ENCODE results near the gene GNAS-AS1. TPM values are rescaled to one million over a fixed set of nuclear protein-coding genes. Genes with fewer than 3 reads are reported as not detected.
A peak's percentile ranks its signal among the peaks of the same experiment; 100 is the strongest.

GNAS-AS1 gene
- total and polyA plus RNA-seq, 2 of the 8 experiments (the other 6 are each of a cell fraction or from before 2014, with no cell fraction given): 4.7 to 13.7 TPM

DNA sequence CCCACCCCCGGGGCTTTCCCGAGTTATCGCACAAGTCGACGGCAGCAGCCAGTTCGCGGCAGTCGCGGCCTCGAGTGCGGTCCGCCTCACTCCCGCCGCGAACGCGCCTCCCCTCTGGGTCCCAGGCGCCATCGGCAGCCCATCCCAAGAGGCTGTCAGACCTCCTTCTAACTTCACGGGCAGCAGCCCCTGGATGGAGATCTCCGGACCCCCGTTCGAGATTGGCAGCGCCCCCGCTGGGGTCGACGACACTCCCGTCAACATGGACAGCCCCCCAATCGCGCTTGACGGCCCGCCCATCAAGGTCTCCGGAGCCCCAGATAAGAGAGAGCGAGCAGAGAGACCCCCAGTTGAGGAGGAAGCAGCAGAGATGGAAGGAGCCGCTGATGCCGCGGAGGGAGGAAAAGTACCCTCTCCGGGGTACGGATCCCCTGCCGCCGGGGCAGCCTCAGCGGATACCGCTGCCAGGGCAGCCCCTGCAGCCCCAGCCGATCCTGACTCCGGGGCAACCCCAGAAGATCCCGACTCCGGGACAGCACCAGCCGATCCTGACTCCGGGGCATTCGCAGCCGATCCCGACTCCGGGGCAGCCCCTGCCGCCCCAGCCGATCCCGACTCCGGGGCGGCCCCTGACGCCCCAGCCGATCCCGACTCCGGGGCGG, 3.4 kb upstream of the GNAS-AS1 start:
- H3K27ac ChIP-seq (ENCODE audit: low read depth, low read length): no peak overlapping the region
- peaks cover 21% of the 10 kb centered on the region for H3K23me2 ChIP-seq (ENCODE audit: low read depth, low read length)
- peak overlapping the region in 3 of 4 experiments; percentile 3 to 57 (median 29); a peak in 2 of 8 replicates for H3K4me3 ChIP-seq (ENCODE audit: extremely low read depth in 1 of 4, insufficient read depth in 2 of 4, low read depth in 3 of 4, low read length in 4 of 4)
- H4K8ac ChIP-seq (ENCODE audit: extremely low read depth, insufficient read depth, low read length): no peak overlapping the region; the same call in 1 of the 2 replicates
- no peak overlapping the region for H3K18ac ChIP-seq (ENCODE audit: extremely low read depth, low read length)
- DNase-seq (ENCODE audit: low read depth in 1 of 2, low spot score in 2 of 2): no peak
- no peaks in the 10 kb centered on the region; a peak in 1 of 4 replicates for H3K9me3 ChIP-seq (ENCODE audit: insufficient read depth in 2 of 2, low read depth in 1 of 2, low read length in 1 of 2)
- ChIA-PET CTCF (ENCODE audit: partially characterized antibody) (interaction anchor here (0.7 to 5.0 kb wide), 9 partner anchors 9 to 373 kb away, joined by 3 to 57 read pairs (median 4); no protein-coding TSS in a partner anchor), POLR2A (ENCODE audit: partially characterized antibody) (interaction anchor here (0.6 to 13.4 kb wide), 9 partner anchors 10 to 465 kb away, joined by 3 to 163 read pairs (median 4); partner anchors contain the start of gene VAPB)
- no peaks in the 10 kb centered on the region for H3K79me1 ChIP-seq (ENCODE audit: low read depth, low read length)
- no peak overlapping the region for H3K56ac ChIP-seq (replicated peaks; ENCODE audit: insufficient read length, low read depth, low read length)
- H2BK20ac ChIP-seq (ENCODE audit: low read length): no peak overlapping the region
- FAIRE-seq: no peak
- H2BK120ac ChIP-seq (replicated peaks; ENCODE audit: low read depth, low read length): no peak overlapping the region
- no peak overlapping the region for H4K5ac ChIP-seq (ENCODE audit: insufficient read length, low read depth, low read length)
- no peak overlapping the region for H2BK5ac ChIP-seq (ENCODE audit: low read depth, low read length)
- H3K14ac ChIP-seq (ENCODE audit: insufficient read length): no peak overlapping the region
- H3K36me3 ChIP-seq (ENCODE audit: control insufficient read depth in 2 of 4, insufficient read depth in 4 of 4, low read length in 3 of 4): peaks cover 0 to 14% (median 0%) of the 10 kb centered on the region in 4 experiments; a peak in 1 of 8 replicates
- H2BK12ac ChIP-seq (ENCODE audit: low read depth, low read length): no peak overlapping the region
- H2BK15ac ChIP-seq (ENCODE audit: low read length): no peak overlapping the region
- no peak for TF ChIP-seq JUN (IDR thresholded peaks at IDR 0.05; ENCODE audit: low read depth, low read length)
- TF ChIP-seq, protein P1, sequence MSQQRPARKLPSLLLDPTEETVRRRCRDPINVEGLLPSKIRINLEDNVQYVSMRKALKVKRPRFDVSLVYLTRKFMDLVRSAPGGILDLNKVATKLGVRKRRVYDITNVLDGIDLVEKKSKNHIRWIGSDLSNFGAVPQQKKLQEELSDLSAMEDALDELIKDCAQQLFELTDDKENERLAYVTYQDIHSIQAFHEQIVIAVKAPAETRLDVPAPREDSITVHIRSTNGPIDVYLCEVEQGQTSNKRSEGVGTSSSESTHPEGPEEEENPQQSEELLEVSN (IDR thresholded peaks at IDR 0.05): 0 out of 2 replicates have a peak, but pooled peaks have one; percentile 32
- TF ChIP-seq EZH2 (IDR thresholded peaks at IDR 0.05; ENCODE audit: low read depth, low read length, severe bottlenecking): peak; percentile 83
- no peak for TF ChIP-seq SP1 (IDR thresholded peaks at IDR 0.05; ENCODE audit: low read depth, low read length)
- H2AFZ ChIP-seq (ENCODE audit: low read length): no peak overlapping the region
- H3K4me2 ChIP-seq (ENCODE audit: insufficient read depth in 1 of 2, low read depth in 2 of 2, low read length in 2 of 2): peak overlapping the region; percentile 71 to 77
- H3K79me2 ChIP-seq (ENCODE audit: control insufficient read depth in 1 of 2, insufficient read depth in 2 of 2, low read length in 2 of 2): peaks cover 14 to 31% of the 10 kb centered on the region in 2 experiments
- H3K4me1 ChIP-seq (replicated peaks in 1 of 4; ENCODE audit: control insufficient read depth in 3 of 4, insufficient read depth in 4 of 4, low read length in 3 of 4): peaks cover 0 to 29% (median 16%) of the 10 kb centered on the region in 4 experiments; a peak in 6 of 7 replicates
- no peak overlapping the region for H3K9ac ChIP-seq (replicated peaks in 1 of 4; ENCODE audit: extremely low read depth in 1 of 4, low read depth in 3 of 4, low read length in 3 of 4)
- H2AK5ac ChIP-seq (ENCODE audit: low read depth, low read length): no peak overlapping the region
- no peak overlapping the region for H4K91ac ChIP-seq (replicated peaks; ENCODE audit: insufficient read length, low read length)
- 56% methylated on average over 34 of the region's 63 CpGs; no CpG with 5 or more reads in 1 of the 2 experiments for WGBS, 2 experiments (ENCODE audit: extremely low coverage in 1 of 2, insufficient coverage in 1 of 2, insufficient read length in 1 of 2, insufficient replicate concordance in 2 of 2, low coverage in 1 of 2, low lambda C conversion rate in 2 of 2, missing lambda C conversion rate in 1 of 2)
- peaks cover 0 to 4% of the 10 kb centered on the region in 2 experiments for H4K20me1 ChIP-seq (replicated peaks in 1 of 2; ENCODE audit: control insufficient read depth in 1 of 2, insufficient read depth in 2 of 2, low read length in 2 of 2)
- H3K4ac ChIP-seq (replicated peaks; ENCODE audit: insufficient read length, low read depth, low read length): no peak overlapping the region
- no peak overlapping the region for H3K23ac ChIP-seq (ENCODE audit: insufficient read length)
- H3K27me3 ChIP-seq (replicated peaks in 1 of 4; ENCODE audit: control insufficient read depth in 3 of 4, extremely low read depth in 1 of 4, insufficient read depth in 3 of 4, low read length in 3 of 4): peaks cover 24 to 63% (median 52%) of the 10 kb centered on the region in 4 experiments
